SK-N-SH (cell line): ENCODE results near the gene TMCO4. TPM values are rescaled to one million over a fixed set of nuclear protein-coding genes. Genes with fewer than 3 reads are reported as not detected.

Source experiments
- CTCF ChIA-PET: fragments of 300-600, 350-600 bp; formaldehyde crosslinking; extraction: SDS; loops from one replicate; lab custom pipeline; 2021; lab: Yijun Ruan, JAX
- POLR2A ChIA-PET: fragments of 350-600 bp; sonication (Branson Sonifier 250); formaldehyde crosslinking; extraction: SDS; loops from one replicate; lab custom pipeline; 2020; ENCODE audit warnings: antibody characterized with exemption, inconsistent platforms; lab: Yijun Ruan, JAX
- DNase-seq: peaks from one replicate; pipeline ENCODE4 v3.0.0; 2012
- H2AFZ ChIP-seq: fragments of 200-600 bp; sonication (generic); 2 replicates; pipeline ENCODE4 v1.8.1; 2016; ENCODE audit warnings: antibody characterized with exemption, mild to moderate bottlenecking, low read depth
- H3F3A ChIP-seq: fragments of 200-600 bp; sonication (generic); replicated peaks from 2 replicates; pipeline ENCODE3; 2016; ENCODE audit warnings: antibody characterized with exemption, mild to moderate bottlenecking; ENCODE audit not compliant: insufficient read depth
- H3K27ac ChIP-seq, 2 experiments: fragments of 200-500 bp in 1 of 2; fragments of 200-600 bp in 1 of 2; sonication (Bioruptor generic) in 1 of 2; sonication (generic), shearing (Covaris generic) in 1 of 2; 2 replicates each; pipeline versions ENCODE4 v1.5.1 to v1.6.1; 2014 to 2016; ENCODE audit warnings: low read depth in 2 of 2, inconsistent platforms in 1 of 2, low read length in 1 of 2, mild to moderate bottlenecking in 1 of 2, mixed read lengths in 1 of 2
- H3K27me3 ChIP-seq: fragments of 200-600 bp; sonication (generic), shearing (Covaris generic); 2 replicates; pipeline ENCODE4 v1.6.1; 2016; ENCODE audit warnings: mixed run types; ENCODE audit not compliant: insufficient read depth
- H3K36me3 ChIP-seq, 2 experiments: fragments of 200-500 bp in 1 of 2; fragments of 200-600 bp in 1 of 2; sonication (Bioruptor generic) in 1 of 2; sonication (generic) in 1 of 2; replicated peaks in 1 of 2; 2 replicates each; pipeline versions ENCODE3 to v1.5.1; 2014 to 2016; ENCODE audit warnings: low read length in 1 of 2, mild to moderate bottlenecking in 1 of 2; ENCODE audit not compliant: insufficient read depth in 2 of 2, control insufficient read depth in 1 of 2
- H3K4me1 ChIP-seq, 2 experiments: fragments of 200-500 bp in 1 of 2; fragments of 200-600 bp in 1 of 2; sonication (Bioruptor generic) in 1 of 2; sonication (generic), shearing (Covaris generic) in 1 of 2; 2 replicates each; pipeline versions ENCODE4 v1.5.1 to v1.6.1; 2014 to 2016; ENCODE audit warnings: low read depth in 1 of 2, low read length in 1 of 2, mixed run types in 1 of 2; ENCODE audit not compliant: insufficient read depth in 2 of 2, control insufficient read depth in 1 of 2
- H3K4me2 ChIP-seq: fragments of 200-600 bp; sonication (generic), shearing (Covaris generic); 2 replicates; pipeline ENCODE4 v1.6.1; 2017; ENCODE audit warnings: mixed run types
- H3K4me3 ChIP-seq, 2 experiments: fragments of 200-500 bp in 1 of 2; fragments of 200-600 bp in 1 of 2; sonication (Bioruptor generic) in 1 of 2; sonication (generic), shearing (Covaris generic) in 1 of 2; 2 replicates each; pipeline versions ENCODE4 v1.5.1 to v1.8.1; 2014 to 2016; ENCODE audit warnings: low read depth in 2 of 2, inconsistent platforms in 1 of 2, low read length in 1 of 2, mild to moderate bottlenecking in 1 of 2, mixed read lengths in 1 of 2, moderate library complexity in 1 of 2
- H3K79me2 ChIP-seq: fragments of 200-600 bp; sonication (generic); 2 replicates; pipeline ENCODE4 v1.8.1; 2017; ENCODE audit warnings: mild to moderate bottlenecking; ENCODE audit not compliant: insufficient read depth
- H3K9ac ChIP-seq: fragments of 200-600 bp; sonication (generic); 2 replicates; pipeline ENCODE4 v1.6.1; 2017; ENCODE audit warnings: mixed run types
- H3K9me2 ChIP-seq: fragments of 200-600 bp; sonication (generic); 2 replicates; pipeline ENCODE4 v1.6.1; 2017; ENCODE audit warnings: mixed run types
- H3K9me3 ChIP-seq: fragments of 200-600 bp; sonication (generic); 2 replicates; pipeline ENCODE4 v1.6.1; 2017; ENCODE audit warnings: mixed run types, mild to moderate bottlenecking, moderate library complexity
- H4K20me1 ChIP-seq: fragments of 200-600 bp; sonication (generic); 2 replicates; pipeline ENCODE4 v1.6.1; 2017; ENCODE audit warnings: mild to moderate bottlenecking, mixed run types; ENCODE audit not compliant: insufficient read depth
- CHD2 ChIP-seq: fragments of 150-350 bp; IDR thresholded peaks from 2 replicates; pipeline ENCODE4 v1.6.1; 2018; ENCODE audit warnings: low read length; ENCODE audit not compliant: partially characterized antibody
- ELF1 ChIP-seq: IDR thresholded peaks from 2 replicates; pipeline ENCODE4 v1.4.0; 2012
- EP300 ChIP-seq, 2 experiments: IDR thresholded peaks; 2 replicates each; pipeline versions ENCODE4 v1.4.0 to v1.6.1; 2012; ENCODE audit warnings: borderline replicate concordance in 1 of 2, low read depth in 1 of 2, low read length in 1 of 2
- FOSL2 ChIP-seq: IDR thresholded peaks from 2 replicates; pipeline ENCODE4 v1.4.0; 2012; ENCODE audit warnings: low read depth, mild to moderate bottlenecking, moderate library complexity, borderline replicate concordance
- FOXJ3 ChIP-seq: sonication (generic); formaldehyde crosslinking; IDR thresholded peaks from 2 replicates; pipeline ENCODE4 v1.5.1; 2020; ENCODE audit warnings: mild to moderate bottlenecking, missing genetic modification reagents
- GABPA ChIP-seq: IDR thresholded peaks from 2 replicates; pipeline ENCODE4 v1.4.0; 2012; ENCODE audit warnings: low read depth, mild to moderate bottlenecking
- JUND ChIP-seq: IDR thresholded peaks from 2 replicates; pipeline ENCODE4 v1.4.0; 2012
- MEF2A ChIP-seq: IDR thresholded peaks from 2 replicates; pipeline ENCODE4 v1.4.0; 2012; ENCODE audit warnings: low read depth, borderline replicate concordance
- NRF1 ChIP-seq: IDR thresholded peaks from 2 replicates; pipeline ENCODE4 v1.6.1; 2012; ENCODE audit warnings: low read depth, mild to moderate bottlenecking, low read length
- POLR2AphosphoS5 ChIP-seq: IDR thresholded peaks from 2 replicates; pipeline ENCODE4 v1.6.1; 2012; ENCODE audit warnings: low read depth, low read length
- RAD21 ChIP-seq: IDR thresholded peaks from 2 replicates; pipeline ENCODE4 v1.6.1; 2012; ENCODE audit warnings: mild to moderate bottlenecking, low read length
- RCOR1 ChIP-seq: fragments of 150-350 bp; IDR thresholded peaks from 2 replicates; pipeline ENCODE4 v1.6.1; 2017; ENCODE audit warnings: antibody characterized with exemption, low read length
- RFX5 ChIP-seq: IDR thresholded peaks from 2 replicates; pipeline ENCODE4 v1.6.1; 2012; ENCODE audit warnings: mild to moderate bottlenecking, improper control_type of control experiment, low read length
- RXRA ChIP-seq: IDR thresholded peaks from 2 replicates; pipeline ENCODE4 v1.4.0; 2012; ENCODE audit warnings: low read depth, mild to moderate bottlenecking, borderline replicate concordance
- SIN3A ChIP-seq: IDR thresholded peaks from 2 replicates; pipeline ENCODE4 v1.6.1; 2012; ENCODE audit warnings: low read depth, mild to moderate bottlenecking, low read length, moderate library complexity, borderline replicate concordance
- SMC3 ChIP-seq: IDR thresholded peaks from 2 replicates; pipeline ENCODE4 v1.6.1; 2012; ENCODE audit warnings: low read depth, low read length, improper control_type of control experiment
- TAF1 ChIP-seq: IDR thresholded peaks from 2 replicates; pipeline ENCODE4 v1.6.1; 2012; ENCODE audit warnings: low read depth, mild to moderate bottlenecking, low read length, moderate library complexity, borderline replicate concordance
- TCF12 ChIP-seq: IDR thresholded peaks from 2 replicates; pipeline ENCODE4 v1.4.0; 2012
- TEAD4 ChIP-seq: IDR thresholded peaks from 2 replicates; pipeline ENCODE4 v1.4.0; 2012; ENCODE audit warnings: mild to moderate bottlenecking, borderline replicate concordance; ENCODE audit not compliant: insufficient read depth
- YY1 ChIP-seq: IDR thresholded peaks from 2 replicates; pipeline ENCODE4 v1.4.0; 2012; ENCODE audit warnings: low read depth, mild to moderate bottlenecking
- WGBS: methylation state at CpG from one replicate; pipeline ENCODE4 v1.1.6; 2017; ENCODE audit warnings: low lambda C conversion rate; 5-methylcytosine and 5-hydroxymethylcytosine counted together
- polyA plus RNA-seq, 3 experiments: library from polyadenylated mRNA; depleted of rRNA; stranded (reverse); fragments of >200 nt; gene quantifications; 2 replicates each; pipeline ENCODE4 v1.2.3, GENCODE V29; 2012
- TF ChIP-seq, protein P1 (sequence below): fragments of 150-350 bp; IDR thresholded peaks from 2 replicates; pipeline ENCODE4 v1.6.1; 2017; ENCODE audit warnings: antibody characterized with exemption, low read length, low read depth, borderline replicate concordance
- TF ChIP-seq, protein P2 (sequence below): IDR thresholded peaks from 2 replicates; pipeline ENCODE4 v1.4.0; 2012; ENCODE audit warnings: low read depth
- TF ChIP-seq, protein P3 (sequence below): fragments of 200-600 bp; sonication (generic); IDR thresholded peaks from 2 replicates; pipeline ENCODE4 v1.6.1; 2017; ENCODE audit warnings: antibody characterized with exemption, mild to moderate bottlenecking, moderate library complexity
- TF ChIP-seq, protein P4 (sequence below): IDR thresholded peaks from 2 replicates; pipeline ENCODE4; 2012

Gene TMCO4
- polyA plus RNA-seq, 1 of the 3 experiments (the other 2 are of a cell fraction): 4.2 TPM

DNA sequence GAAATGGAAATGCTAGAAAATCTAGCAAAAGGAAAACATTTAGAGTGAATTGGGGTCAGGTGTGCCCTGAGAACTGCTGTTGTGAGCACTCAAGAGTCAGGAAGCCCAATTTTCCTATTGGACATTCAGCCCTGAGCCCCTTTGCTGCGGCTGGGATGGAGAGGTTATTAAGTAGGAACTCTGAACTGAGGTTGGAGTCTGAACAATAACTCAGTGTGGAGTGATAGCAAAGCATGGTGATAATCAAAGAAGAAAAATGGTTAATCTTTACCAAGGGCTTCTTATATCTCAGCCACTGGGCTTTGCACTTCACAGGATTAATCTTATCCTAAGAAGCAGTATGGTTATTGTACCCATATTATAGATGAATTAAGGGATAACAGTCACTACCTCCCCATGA is 52.0 kb downstream of the TMCO4 start:
- no peak for DNase-seq
- Histone ChIP-seq H3K4me2 (no peak overlapping the region), H3K36me3 (no peaks in the 10 kb centered on the region), H4K20me1 (no peaks in the 10 kb centered on the region), H3K79me2 (no peaks in the 10 kb centered on the region), H3K4me3 (no peak overlapping the region), H3K9me3 (no peaks in the 10 kb centered on the region), H3F3A (peaks cover 3% of the 10 kb centered on the region), H3K4me1 (peaks cover 0 to 2% of the 10 kb centered on the region in 2 experiments; a peak in 1 of 4 replicates), H3K9ac (no peak overlapping the region), H3K27ac (no peak overlapping the region), H3K27me3 (no peaks in the 10 kb centered on the region), H2AFZ (no peak overlapping the region), H3K9me2 (no peaks in the 10 kb centered on the region)
- TF ChIP-seq ELF1 (no peak), POLR2AphosphoS5 (no peak), SIN3A (no peak), RAD21 (no peak), JUND (no peak), EP300 (IDR thresholded peaks at IDR 0.05; ENCODE audit: borderline replicate concordance in 1 of 2, low read depth in 1 of 2, low read length in 1 of 2) (no peak), MEF2A (no peak), FOSL2 (no peak), GABPA (no peak), TCF12 (no peak), TEAD4 (no peak)
- TF ChIP-seq, protein P1, sequence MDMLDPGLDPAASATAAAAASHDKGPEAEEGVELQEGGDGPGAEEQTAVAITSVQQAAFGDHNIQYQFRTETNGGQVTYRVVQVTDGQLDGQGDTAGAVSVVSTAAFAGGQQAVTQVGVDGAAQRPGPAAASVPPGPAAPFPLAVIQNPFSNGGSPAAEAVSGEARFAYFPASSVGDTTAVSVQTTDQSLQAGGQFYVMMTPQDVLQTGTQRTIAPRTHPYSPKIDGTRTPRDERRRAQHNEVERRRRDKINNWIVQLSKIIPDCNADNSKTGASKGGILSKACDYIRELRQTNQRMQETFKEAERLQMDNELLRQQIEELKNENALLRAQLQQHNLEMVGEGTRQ: no peak
- TF ChIP-seq, protein P2, sequence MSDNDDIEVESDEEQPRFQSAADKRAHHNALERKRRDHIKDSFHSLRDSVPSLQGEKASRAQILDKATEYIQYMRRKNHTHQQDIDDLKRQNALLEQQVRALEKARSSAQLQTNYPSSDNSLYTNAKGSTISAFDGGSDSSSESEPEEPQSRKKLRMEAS: no peak
- TF ChIP-seq, protein P3, sequence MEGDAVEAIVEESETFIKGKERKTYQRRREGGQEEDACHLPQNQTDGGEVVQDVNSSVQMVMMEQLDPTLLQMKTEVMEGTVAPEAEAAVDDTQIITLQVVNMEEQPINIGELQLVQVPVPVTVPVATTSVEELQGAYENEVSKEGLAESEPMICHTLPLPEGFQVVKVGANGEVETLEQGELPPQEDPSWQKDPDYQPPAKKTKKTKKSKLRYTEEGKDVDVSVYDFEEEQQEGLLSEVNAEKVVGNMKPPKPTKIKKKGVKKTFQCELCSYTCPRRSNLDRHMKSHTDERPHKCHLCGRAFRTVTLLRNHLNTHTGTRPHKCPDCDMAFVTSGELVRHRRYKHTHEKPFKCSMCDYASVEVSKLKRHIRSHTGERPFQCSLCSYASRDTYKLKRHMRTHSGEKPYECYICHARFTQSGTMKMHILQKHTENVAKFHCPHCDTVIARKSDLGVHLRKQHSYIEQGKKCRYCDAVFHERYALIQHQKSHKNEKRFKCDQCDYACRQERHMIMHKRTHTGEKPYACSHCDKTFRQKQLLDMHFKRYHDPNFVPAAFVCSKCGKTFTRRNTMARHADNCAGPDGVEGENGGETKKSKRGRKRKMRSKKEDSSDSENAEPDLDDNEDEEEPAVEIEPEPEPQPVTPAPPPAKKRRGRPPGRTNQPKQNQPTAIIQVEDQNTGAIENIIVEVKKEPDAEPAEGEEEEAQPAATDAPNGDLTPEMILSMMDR: no peak
- ChIA-PET POLR2A (no interaction called here), CTCF (interaction anchor here (1.0 kb wide), 1 partner anchor 32 kb away, joined by 5 read pairs; no protein-coding TSS in a partner anchor)
- WGBS: 80% methylated on average over 1 of the region's 1 CpG

DNA sequence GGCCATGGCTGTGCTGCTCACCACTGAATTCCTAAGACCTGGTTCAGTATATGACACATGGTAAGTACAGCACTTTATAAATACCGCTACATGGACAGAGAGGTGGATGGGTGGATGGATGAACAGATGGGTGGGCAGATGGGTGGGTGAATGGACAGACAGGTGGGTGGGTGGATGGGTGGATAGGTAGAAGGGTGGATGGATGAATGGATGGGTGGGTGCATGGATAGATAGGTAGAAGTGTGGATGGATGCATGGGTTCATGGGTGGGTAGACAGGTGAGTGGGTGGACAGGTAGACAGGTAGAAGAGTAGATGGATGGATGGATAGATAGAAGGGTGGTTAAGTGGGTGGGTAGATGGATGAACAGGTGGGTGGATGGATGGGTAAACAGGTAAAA is 54.8 kb downstream of the TMCO4 start:
- no peaks in the 10 kb centered on the region for H3K27me3 ChIP-seq
- H3K4me2 ChIP-seq: no peak overlapping the region
- H3K4me1 ChIP-seq: no peaks in the 10 kb centered on the region
- ChIA-PET POLR2A (no interaction called here), CTCF (interaction anchor here (1.4 kb wide), 1 partner anchor 19 kb away, joined by 4 read pairs; no protein-coding TSS in a partner anchor)
- H2AFZ ChIP-seq: no peak overlapping the region
- no peaks in the 10 kb centered on the region for H3K9me2 ChIP-seq
- H3K9ac ChIP-seq: no peak overlapping the region
- no peak for DNase-seq
- H3K79me2 ChIP-seq: no peaks in the 10 kb centered on the region
- H3K4me3 ChIP-seq: no peak overlapping the region
- H3K27ac ChIP-seq: no peak overlapping the region
- no peaks in the 10 kb centered on the region for H3K36me3 ChIP-seq
- peaks cover under 1% of the 10 kb centered on the region for H3F3A ChIP-seq
- H3K9me3 ChIP-seq: no peaks in the 10 kb centered on the region
- no peaks in the 10 kb centered on the region for H4K20me1 ChIP-seq
- WGBS: 100% methylated on average over 1 of the region's 1 CpG
- TF ChIP-seq FOXJ3 (CRISPR knock-in tag): no peak
- no peak for TF ChIP-seq TCF12
- TF ChIP-seq YY1: no peak
- TF ChIP-seq RXRA: no peak
- no peak for TF ChIP-seq NRF1
- TF ChIP-seq ELF1: no peak
- no peak for TF ChIP-seq SMC3
- no peak for TF ChIP-seq RCOR1
- TF ChIP-seq CHD2: no peak
- TF ChIP-seq EP300 (IDR thresholded peaks at IDR 0.05; ENCODE audit: borderline replicate concordance in 1 of 2, low read depth in 1 of 2, low read length in 1 of 2): no peak
- TF ChIP-seq, protein P4, sequence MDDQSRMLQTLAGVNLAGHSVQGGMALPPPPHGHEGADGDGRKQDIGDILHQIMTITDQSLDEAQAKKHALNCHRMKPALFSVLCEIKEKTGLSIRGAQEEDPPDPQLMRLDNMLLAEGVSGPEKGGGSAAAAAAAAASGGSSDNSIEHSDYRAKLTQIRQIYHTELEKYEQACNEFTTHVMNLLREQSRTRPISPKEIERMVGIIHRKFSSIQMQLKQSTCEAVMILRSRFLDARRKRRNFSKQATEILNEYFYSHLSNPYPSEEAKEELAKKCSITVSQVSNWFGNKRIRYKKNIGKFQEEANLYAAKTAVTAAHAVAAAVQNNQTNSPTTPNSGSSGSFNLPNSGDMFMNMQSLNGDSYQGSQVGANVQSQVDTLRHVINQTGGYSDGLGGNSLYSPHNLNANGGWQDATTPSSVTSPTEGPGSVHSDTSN: no peak
- TF ChIP-seq RFX5: no peak
- TF ChIP-seq FOSL2: no peak
- no peak for TF ChIP-seq TAF1
